LNCaP clone FGC (cell line): ENCODE results near the gene HS6ST1.

Source experiments
- DNase-seq: peaks from one replicate; pipeline ENCODE4 v3.0.0-alpha.2; 2011; ENCODE audit warnings: low read depth
- H3K4me3 ChIP-seq: 2 replicates; pipeline ENCODE4 v1.5.1; 2011; ENCODE audit warnings: mild to moderate bottlenecking, low read depth, low read length, control low read depth
- TF ChIP-seq, protein P1 (sequence below): IDR thresholded peaks from 2 replicates; pipeline ENCODE4 v1.5.1; 2012; ENCODE audit warnings: mild to moderate bottlenecking; ENCODE audit not compliant: control insufficient read depth, insufficient read depth; ENCODE audit errors: extremely low read depth

HS6ST1 gene

GRCh38 chr2:128250229-128251025 is 68.2 kb downstream of the HS6ST1 start:
- no peak for DNase-seq
- no peak overlapping the region for H3K4me3 ChIP-seq
- TF ChIP-seq, protein P1, sequence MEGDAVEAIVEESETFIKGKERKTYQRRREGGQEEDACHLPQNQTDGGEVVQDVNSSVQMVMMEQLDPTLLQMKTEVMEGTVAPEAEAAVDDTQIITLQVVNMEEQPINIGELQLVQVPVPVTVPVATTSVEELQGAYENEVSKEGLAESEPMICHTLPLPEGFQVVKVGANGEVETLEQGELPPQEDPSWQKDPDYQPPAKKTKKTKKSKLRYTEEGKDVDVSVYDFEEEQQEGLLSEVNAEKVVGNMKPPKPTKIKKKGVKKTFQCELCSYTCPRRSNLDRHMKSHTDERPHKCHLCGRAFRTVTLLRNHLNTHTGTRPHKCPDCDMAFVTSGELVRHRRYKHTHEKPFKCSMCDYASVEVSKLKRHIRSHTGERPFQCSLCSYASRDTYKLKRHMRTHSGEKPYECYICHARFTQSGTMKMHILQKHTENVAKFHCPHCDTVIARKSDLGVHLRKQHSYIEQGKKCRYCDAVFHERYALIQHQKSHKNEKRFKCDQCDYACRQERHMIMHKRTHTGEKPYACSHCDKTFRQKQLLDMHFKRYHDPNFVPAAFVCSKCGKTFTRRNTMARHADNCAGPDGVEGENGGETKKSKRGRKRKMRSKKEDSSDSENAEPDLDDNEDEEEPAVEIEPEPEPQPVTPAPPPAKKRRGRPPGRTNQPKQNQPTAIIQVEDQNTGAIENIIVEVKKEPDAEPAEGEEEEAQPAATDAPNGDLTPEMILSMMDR = no peak

- TF ChIP-seq, protein P1 = no peak
- no peak overlapping the region for H3K4me3 ChIP-seq
- no peak for DNase-seq
Observed at GRCh38 chr2:128249555-128249954, 69.1 kb downstream of the HS6ST1 start.

DNA sequence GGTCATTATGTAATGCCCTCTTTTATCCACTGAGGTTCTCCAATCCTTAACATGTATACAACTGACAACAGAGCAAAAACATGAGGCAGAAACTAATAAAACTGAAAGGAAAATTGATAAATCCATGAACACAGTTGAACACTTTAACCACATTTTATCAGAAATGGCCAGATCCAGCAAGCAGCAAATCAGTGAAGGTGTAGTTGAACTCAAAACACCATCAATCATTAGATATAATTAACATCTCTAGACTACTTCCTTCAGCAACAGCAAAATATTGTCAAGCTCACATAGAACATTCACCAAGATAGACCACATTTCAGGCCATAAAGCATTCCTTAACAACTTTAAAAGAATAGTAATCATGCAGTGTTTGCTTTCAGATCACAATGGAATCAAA is 72.9 kb downstream of the HS6ST1 start:
- TF ChIP-seq, protein P1 = no peak
- DNase-seq = no peak
- no peak overlapping the region for H3K4me3 ChIP-seq

DNA sequence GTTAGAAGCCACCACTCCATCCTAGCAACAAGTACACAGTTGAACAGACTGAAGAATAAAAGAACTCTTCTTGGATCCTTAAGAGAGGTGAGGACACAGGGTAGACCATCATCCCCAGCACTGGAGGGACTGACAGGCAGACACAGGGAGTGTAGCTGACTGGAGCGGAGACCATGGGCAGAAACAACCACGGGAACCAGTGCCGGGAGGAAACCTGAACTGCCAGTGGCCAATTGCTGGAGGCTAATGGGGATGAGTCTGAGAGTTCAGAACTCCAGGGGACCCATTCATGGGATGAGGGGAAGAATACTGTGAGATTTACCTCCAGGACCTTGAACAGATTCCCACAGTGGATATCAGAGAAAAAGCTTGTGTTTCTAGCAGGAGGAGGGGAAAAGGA is 76.8 kb downstream of the HS6ST1 start:
- TF ChIP-seq, protein P1 = no peak
- H3K4me3 ChIP-seq = no peak overlapping the region
- no peak for DNase-seq

GRCh38 chr2:128237911-128238697 is 80.6 kb downstream of the HS6ST1 start:
- no peak for DNase-seq
- no peak overlapping the region for H3K4me3 ChIP-seq
- TF ChIP-seq, protein P1 = no peak

GRCh38 chr2:128237081-128237534 is 81.6 kb downstream of the HS6ST1 start:
- DNase-seq = no peak
- H3K4me3 ChIP-seq = no peak overlapping the region
- TF ChIP-seq, protein P1 = no peak
